ENCODE results near the gene CTNNA3. TPM values are rescaled to one million over a fixed set of nuclear protein-coding genes. Genes with fewer than 3 reads are reported as not detected.

CTNNA3 gene
- total and polyA plus RNA-seq, 2 donors (not counting 1 experiment from before 2014, with no cell fraction given): not detected

GRCh38 chr10:67506083-67506756 is 189.8 kb downstream of the CTNNA3 start:
- Histone ChIP-seq H3K4me2 (ENCODE audit: extremely low read depth, insufficient read depth, low read length) (no peak overlapping the region), H3K9ac (ENCODE audit: insufficient read depth, low read length) (no peak overlapping the region), H3K79me2 (ENCODE audit: control insufficient read depth, insufficient read depth, low read length) (no peaks in the 10 kb centered on the region), H3K36me3 (ENCODE audit: control insufficient read depth, insufficient read depth, low read length) (no peaks in the 10 kb centered on the region), H3K27ac (ENCODE audit: insufficient read depth, low read length) (no peak overlapping the region), H3K27me3 (ENCODE audit: control insufficient read depth, insufficient read depth, low read length) (no peaks in the 10 kb centered on the region), H2AFZ (ENCODE audit: low read length) (no peak overlapping the region), H3K4me1 (ENCODE audit: control insufficient read depth, extremely low read depth, insufficient read depth, low read length) (no peaks in the 10 kb centered on the region), H3K9me3 (ENCODE audit: control insufficient read depth, insufficient read depth, low read depth, low read length) (no peaks in the 10 kb centered on the region), H4K20me1 (ENCODE audit: control insufficient read depth, extremely low read depth, insufficient read depth, low read length) (no peaks in the 10 kb centered on the region), H3K4me3 (replicated peaks in 1 of 4; ENCODE audit: control extremely low read depth in 1 of 4, insufficient read depth in 1 of 4, low read depth in 3 of 4, low read length in 4 of 4) (no peak overlapping the region)
- no peak for DNase-seq (ENCODE audit: low read depth in 2 of 2)
- no peak for TF ChIP-seq CTCF (conservative IDR thresholded peaks at IDR 0.05 in 1 of 2, IDR thresholded peaks at IDR 0.05 in 1 of 2; ENCODE audit: low read depth in 1 of 2, low read length in 2 of 2)
- TF ChIP-seq EZH2 (IDR thresholded peaks at IDR 0.05; ENCODE audit: low read length, missing control alignments): no peak

GRCh38 chr10:67492317-67493019 is 203.5 kb downstream of the CTNNA3 start:
- H3K4me2 ChIP-seq (ENCODE audit: extremely low read depth, insufficient read depth, low read length): no peak overlapping the region
- no peaks in the 10 kb centered on the region for H3K36me3 ChIP-seq (ENCODE audit: control insufficient read depth, insufficient read depth, low read length)
- H2AFZ ChIP-seq (ENCODE audit: low read length): no peak overlapping the region
- no peaks in the 10 kb centered on the region for H3K9me3 ChIP-seq (ENCODE audit: control insufficient read depth, insufficient read depth, low read depth, low read length)
- no peaks in the 10 kb centered on the region for H3K4me1 ChIP-seq (ENCODE audit: control insufficient read depth, extremely low read depth, insufficient read depth, low read length)
- H4K20me1 ChIP-seq (ENCODE audit: control insufficient read depth, extremely low read depth, insufficient read depth, low read length): no peaks in the 10 kb centered on the region
- H3K9ac ChIP-seq (ENCODE audit: insufficient read depth, low read length): no peak overlapping the region
- H3K27ac ChIP-seq (ENCODE audit: insufficient read depth, low read length): no peak overlapping the region
- no peak for TF ChIP-seq CTCF (conservative IDR thresholded peaks at IDR 0.05 in 1 of 2, IDR thresholded peaks at IDR 0.05 in 1 of 2; ENCODE audit: low read depth in 1 of 2, low read length in 2 of 2)
- no peak for TF ChIP-seq EZH2 (IDR thresholded peaks at IDR 0.05; ENCODE audit: low read length, missing control alignments)
- H3K79me2 ChIP-seq (ENCODE audit: control insufficient read depth, insufficient read depth, low read length): no peaks in the 10 kb centered on the region
- peak; percentile 2 to 13 for DNase-seq (ENCODE audit: low read depth in 2 of 2)
- no peaks in the 10 kb centered on the region for H3K27me3 ChIP-seq (ENCODE audit: control insufficient read depth, insufficient read depth, low read length)
- no peak overlapping the region for H3K4me3 ChIP-seq (replicated peaks in 1 of 4; ENCODE audit: control extremely low read depth in 1 of 4, insufficient read depth in 1 of 4, low read depth in 3 of 4, low read length in 4 of 4)

GRCh38 chr10:67487906-67488619 is 207.9 kb downstream of the CTNNA3 start:
- Histone ChIP-seq H3K4me2 (ENCODE audit: extremely low read depth, insufficient read depth, low read length) (no peak overlapping the region), H3K27ac (ENCODE audit: insufficient read depth, low read length) (no peak overlapping the region), H3K36me3 (ENCODE audit: control insufficient read depth, insufficient read depth, low read length) (no peaks in the 10 kb centered on the region), H3K27me3 (ENCODE audit: control insufficient read depth, insufficient read depth, low read length) (no peaks in the 10 kb centered on the region), H3K4me3 (replicated peaks in 1 of 4; ENCODE audit: control extremely low read depth in 1 of 4, insufficient read depth in 1 of 4, low read depth in 3 of 4, low read length in 4 of 4) (no peak overlapping the region), H3K9me3 (ENCODE audit: control insufficient read depth, insufficient read depth, low read depth, low read length) (no peaks in the 10 kb centered on the region), H3K4me1 (ENCODE audit: control insufficient read depth, extremely low read depth, insufficient read depth, low read length) (no peaks in the 10 kb centered on the region), H4K20me1 (ENCODE audit: control insufficient read depth, extremely low read depth, insufficient read depth, low read length) (no peaks in the 10 kb centered on the region), H2AFZ (ENCODE audit: low read length) (no peak overlapping the region), H3K79me2 (ENCODE audit: control insufficient read depth, insufficient read depth, low read length) (no peaks in the 10 kb centered on the region), H3K9ac (ENCODE audit: insufficient read depth, low read length) (no peak overlapping the region)
- TF ChIP-seq EZH2 (IDR thresholded peaks at IDR 0.05; ENCODE audit: low read length, missing control alignments) (no peak), CTCF (conservative IDR thresholded peaks at IDR 0.05 in 1 of 2, IDR thresholded peaks at IDR 0.05 in 1 of 2; ENCODE audit: low read depth in 1 of 2, low read length in 2 of 2) (no peak)
- DNase-seq (ENCODE audit: low read depth in 2 of 2): no peak
